Parathyroid adenoma (tissue), 2 donors: ENCODE results near the gene ENOX1.

Source experiments
- H2AFZ ChIP-seq: fragments of 300-600 bp; sonication (generic); one replicate; pipeline ENCODE4 v1.7.0; 2017; ENCODE audit warnings: antibody characterized with exemption, mild to moderate bottlenecking
- H3K27ac ChIP-seq: fragments of 300-600 bp; sonication (generic); one replicate; pipeline ENCODE4 v1.7.0; 2017
- H3K27me3 ChIP-seq: fragments of 300-600 bp; sonication (generic); one replicate; pipeline ENCODE4 v1.7.0; 2017; ENCODE audit warnings: low read length; ENCODE audit not compliant: control insufficient read depth, insufficient read depth
- H3K36me3 ChIP-seq: fragments of 300-600 bp; sonication (generic); one replicate; pipeline ENCODE4 v1.7.0; 2017; ENCODE audit warnings: low read length; ENCODE audit not compliant: control insufficient read depth, insufficient read depth
- H3K4me1 ChIP-seq: fragments of 300-600 bp; sonication (generic); one replicate; pipeline ENCODE4 v1.7.0; 2017; ENCODE audit warnings: control low read depth
- H3K4me2 ChIP-seq: fragments of 300-600 bp; sonication (generic); one replicate; pipeline ENCODE4 v1.7.0; 2017; ENCODE audit warnings: low read length
- H3K4me3 ChIP-seq: fragments of 300-600 bp; sonication (generic); one replicate; pipeline ENCODE4 v1.7.0; 2017; ENCODE audit warnings: low read depth, low read length
- H3K79me2 ChIP-seq: fragments of 300-600 bp; sonication (generic); one replicate; pipeline ENCODE4 v1.7.0; 2017; ENCODE audit warnings: control low read depth
- H3K9ac ChIP-seq: fragments of 300-600 bp; sonication (generic); one replicate; pipeline ENCODE4 v1.7.0; 2017; ENCODE audit warnings: mild to moderate bottlenecking
- H3K9me3 ChIP-seq: fragments of 300-600 bp; sonication (generic); one replicate; pipeline ENCODE4 v1.7.0; 2017; ENCODE audit warnings: low read length; ENCODE audit not compliant: control insufficient read depth
- TF ChIP-seq, protein P1 (sequence below): fragments of 300-600 bp; sonication (generic); IDR thresholded peaks from one replicate; pipeline ENCODE4 v1.7.0; 2017; ENCODE audit warnings: antibody characterized with exemption, mild to moderate bottlenecking
- donor health status: primary hyperparathyroidism.

The ENOX1 gene

DNA sequence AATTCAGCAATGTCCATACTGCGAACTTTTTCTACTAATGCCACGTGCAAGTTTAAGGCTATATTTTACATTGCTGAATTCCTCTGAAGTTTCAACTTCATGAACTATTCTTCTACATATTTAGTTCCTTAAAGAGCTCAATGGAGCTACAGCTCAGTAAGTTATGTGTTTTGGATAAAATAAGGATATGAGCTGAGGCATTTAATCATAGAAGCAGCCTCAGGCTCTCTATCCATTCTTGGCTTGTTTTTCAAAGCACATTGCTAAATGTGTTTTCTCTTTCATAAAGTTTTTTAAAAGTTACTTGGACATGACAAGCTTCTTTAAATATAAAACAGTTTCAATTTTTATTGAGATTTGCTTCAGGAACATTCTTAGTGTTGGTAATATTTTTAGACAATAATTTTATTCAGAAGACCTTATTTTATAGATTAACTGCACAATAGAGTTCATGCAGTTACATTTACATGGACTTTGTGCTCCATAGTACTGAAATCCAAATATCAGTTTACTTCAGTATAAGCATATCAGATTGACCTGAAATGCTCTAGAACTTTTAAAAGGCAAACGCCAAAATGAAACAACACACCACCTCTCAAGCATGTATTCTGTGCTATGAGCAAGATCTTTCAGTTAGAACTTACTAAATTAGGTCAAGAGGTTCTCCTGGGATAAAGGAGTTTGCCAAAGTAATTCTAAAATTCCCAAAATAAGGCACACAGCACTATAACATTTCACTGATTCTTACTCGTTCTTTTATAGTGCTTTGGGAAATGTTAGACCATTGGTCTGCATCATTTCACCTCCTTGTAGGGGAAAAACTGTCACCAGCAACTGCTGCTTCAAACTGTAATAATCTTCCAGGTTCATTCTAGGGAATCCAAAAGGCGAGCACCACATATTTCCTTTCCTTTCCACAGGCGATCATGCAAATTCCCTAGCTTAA is 275.5 kb downstream of the ENOX1 start:
- Histone ChIP-seq H3K4me1 (no peaks in the 10 kb centered on the region), H3K27ac (no peak overlapping the region), H3K9ac (no peak overlapping the region), H3K79me2 (no peaks in the 10 kb centered on the region), H2AFZ (no peak overlapping the region), H3K4me2 (no peak overlapping the region), H3K27me3 (no peaks in the 10 kb centered on the region), H3K9me3 (no peaks in the 10 kb centered on the region), H3K36me3 (no peaks in the 10 kb centered on the region), H3K4me3 (no peak overlapping the region)
- TF ChIP-seq, protein P1, sequence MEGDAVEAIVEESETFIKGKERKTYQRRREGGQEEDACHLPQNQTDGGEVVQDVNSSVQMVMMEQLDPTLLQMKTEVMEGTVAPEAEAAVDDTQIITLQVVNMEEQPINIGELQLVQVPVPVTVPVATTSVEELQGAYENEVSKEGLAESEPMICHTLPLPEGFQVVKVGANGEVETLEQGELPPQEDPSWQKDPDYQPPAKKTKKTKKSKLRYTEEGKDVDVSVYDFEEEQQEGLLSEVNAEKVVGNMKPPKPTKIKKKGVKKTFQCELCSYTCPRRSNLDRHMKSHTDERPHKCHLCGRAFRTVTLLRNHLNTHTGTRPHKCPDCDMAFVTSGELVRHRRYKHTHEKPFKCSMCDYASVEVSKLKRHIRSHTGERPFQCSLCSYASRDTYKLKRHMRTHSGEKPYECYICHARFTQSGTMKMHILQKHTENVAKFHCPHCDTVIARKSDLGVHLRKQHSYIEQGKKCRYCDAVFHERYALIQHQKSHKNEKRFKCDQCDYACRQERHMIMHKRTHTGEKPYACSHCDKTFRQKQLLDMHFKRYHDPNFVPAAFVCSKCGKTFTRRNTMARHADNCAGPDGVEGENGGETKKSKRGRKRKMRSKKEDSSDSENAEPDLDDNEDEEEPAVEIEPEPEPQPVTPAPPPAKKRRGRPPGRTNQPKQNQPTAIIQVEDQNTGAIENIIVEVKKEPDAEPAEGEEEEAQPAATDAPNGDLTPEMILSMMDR = no peak

DNA sequence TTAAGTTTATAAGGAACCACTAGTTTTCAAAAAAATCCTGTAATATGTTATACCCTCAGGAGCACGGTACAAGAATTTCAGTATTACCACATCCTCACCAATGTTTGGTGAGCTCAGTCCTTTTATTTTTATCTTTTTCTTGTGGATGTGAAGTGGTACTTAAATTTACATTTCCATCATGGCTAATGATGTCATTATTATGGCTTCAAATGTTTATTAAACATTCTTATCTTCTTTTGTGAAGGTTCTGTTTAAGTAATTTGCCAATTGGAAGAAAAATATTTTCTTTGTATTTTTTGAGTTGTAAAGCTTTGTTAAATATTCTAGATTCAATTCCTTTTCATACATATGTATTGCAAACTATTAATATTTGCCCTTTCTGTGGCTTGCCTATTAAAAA is 291.0 kb downstream of the ENOX1 start:
- H2AFZ ChIP-seq = no peak overlapping the region
- TF ChIP-seq, protein P1 = no peak
- H3K36me3 ChIP-seq = no peaks in the 10 kb centered on the region
- H3K4me2 ChIP-seq = no peak overlapping the region
- no peak overlapping the region for H3K27ac ChIP-seq
- H3K4me1 ChIP-seq = no peaks in the 10 kb centered on the region
- H3K9me3 ChIP-seq = no peaks in the 10 kb centered on the region
- H3K27me3 ChIP-seq = no peaks in the 10 kb centered on the region
- no peaks in the 10 kb centered on the region for H3K79me2 ChIP-seq
- H3K9ac ChIP-seq = no peak overlapping the region
- H3K4me3 ChIP-seq = no peak overlapping the region

DNA sequence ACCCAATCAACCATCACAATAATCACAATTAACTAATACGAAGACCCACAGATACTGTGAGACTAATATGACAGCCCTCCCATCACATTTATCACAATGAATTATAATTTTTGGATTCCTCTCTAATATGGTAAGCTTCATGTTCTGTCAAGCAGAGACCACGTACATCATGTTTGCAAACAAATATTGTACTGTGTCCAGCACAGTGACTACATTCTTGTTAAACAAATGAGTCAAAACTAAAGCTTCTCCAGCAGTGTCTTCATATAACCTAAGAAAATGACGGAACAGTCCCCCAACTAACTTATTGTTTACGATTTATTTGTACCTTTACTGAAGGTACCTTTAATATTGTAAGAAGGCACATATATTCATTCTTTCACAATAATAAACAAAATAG is 292.6 kb downstream of the ENOX1 start:
- no peaks in the 10 kb centered on the region for H3K4me1 ChIP-seq
- no peak overlapping the region for H2AFZ ChIP-seq
- no peaks in the 10 kb centered on the region for H3K9me3 ChIP-seq
- H3K9ac ChIP-seq = no peak overlapping the region
- H3K4me2 ChIP-seq = no peak overlapping the region
- no peak overlapping the region for H3K27ac ChIP-seq
- H3K4me3 ChIP-seq = no peak overlapping the region
- H3K79me2 ChIP-seq = no peaks in the 10 kb centered on the region
- TF ChIP-seq, protein P1 = no peak
- no peaks in the 10 kb centered on the region for H3K36me3 ChIP-seq
- no peaks in the 10 kb centered on the region for H3K27me3 ChIP-seq

DNA sequence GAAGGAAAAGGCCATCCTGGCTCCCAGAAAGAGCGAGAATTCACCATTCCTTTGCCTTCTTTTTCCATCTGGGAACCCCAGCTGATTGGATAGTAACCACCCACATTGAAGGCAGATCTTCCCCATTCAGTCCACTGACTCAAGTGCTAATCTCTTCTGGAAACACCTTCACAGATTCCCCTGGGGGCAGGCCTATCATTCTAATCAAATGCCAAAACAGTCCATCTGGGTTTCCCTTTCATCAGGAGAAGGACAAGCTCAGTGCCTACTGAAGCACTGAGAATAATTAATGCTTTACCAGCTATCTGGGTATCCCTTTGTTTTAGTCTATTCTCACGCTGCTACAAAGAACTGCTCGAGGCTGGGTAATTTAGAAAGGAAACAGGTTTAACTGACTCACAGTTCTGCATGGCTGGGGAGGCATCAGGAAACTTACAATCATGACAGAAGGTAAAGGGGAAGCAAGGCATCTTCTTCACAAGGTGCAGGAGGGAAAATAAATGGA is 293.2 kb downstream of the ENOX1 start:
- H2AFZ ChIP-seq = no peak overlapping the region
- no peaks in the 10 kb centered on the region for H3K9me3 ChIP-seq

More for the DNA sequence above, 293.2 kb downstream of the ENOX1 start:
- Histone ChIP-seq H3K4me2 (no peak overlapping the region), H3K4me1 (no peaks in the 10 kb centered on the region), H3K27me3 (no peaks in the 10 kb centered on the region), H3K36me3 (no peaks in the 10 kb centered on the region), H3K27ac (no peak overlapping the region), H3K9ac (no peak overlapping the region), H3K4me3 (no peak overlapping the region), H3K79me2 (no peaks in the 10 kb centered on the region)
- TF ChIP-seq, protein P1 = no peak
